K562 (cell line): ENCODE measurements around the gene MTARC2. TPM values are rescaled to one million over a fixed set of nuclear protein-coding genes. Genes with fewer than 3 reads are reported as not detected.

Experiments used
- ATAC-seq: fragments of 200-7000 bp; cut with Tn5 transposase; 3 replicates; pipeline ENCODE4 v1.9.1; 2020; ENCODE audit warnings: moderate library complexity
- Bru-seq: library from RNA; stranded (reverse); fragments of 400-500 nt; gene quantifications from one replicate; lab custom pipeline; 2021; lab: Mats Ljungman, UMichigan
- BruChase-seq, 2 experiments: library from RNA; stranded (reverse); fragments of 400-500 nt; gene quantifications; one replicate each; lab custom pipeline; 2021; lab: Mats Ljungman, UMichigan
- BruUV-seq: library from RNA; stranded (reverse); fragments of 400-500 nt; replicated peaks from 2 replicates; lab custom pipeline; 2021; lab: Mats Ljungman, UMichigan
- CTCF ChIA-PET: fragments of 300-600 bp; formaldehyde crosslinking; extraction: SDS; loops from one replicate; lab custom pipeline; 2021; ENCODE audit warnings: low intra/inter-chr PET ratio; lab: Yijun Ruan, JAX
- POLR2A ChIA-PET: fragments of 300-600, 350-650 bp; sonication (Branson Sonifier 250); formaldehyde crosslinking; extraction: SDS; loops from one replicate; lab custom pipeline; 2021; ENCODE audit warnings: antibody characterized with exemption, inconsistent platforms; lab: Yijun Ruan, JAX
- DNase-seq, 4 experiments: peaks; one replicate each; pipeline versions ENCODE4 v3.0.0 to v3.0.0-alpha.2; 2011 to 2018; ENCODE audit warnings: low spot score in 3 of 4, mixed read lengths in 3 of 4; ENCODE audit errors: extremely low read depth in 1 of 4
- FAIRE-seq: peaks from 2 replicates; lab custom pipeline; 2011; peaks lifted over from hg19 to GRCh38; lab: Jason Lieb, UNC
- H2AFZ ChIP-seq: 2 replicates; pipeline ENCODE4 v1.6.0; 2011; ENCODE audit warnings: low read depth, low read length, control low read depth, inconsistent platforms
- H3K27ac ChIP-seq: fragments of 200-600 bp; 3 replicates; pipeline ENCODE4 v1.8.0; 2011; ENCODE audit warnings: low read depth, mild to moderate bottlenecking, control low read depth, inconsistent platforms, low read length, moderate library complexity, mixed read lengths; ENCODE audit errors: extremely low read depth
- H3K27me3 ChIP-seq, 2 experiments: fragments of 300-600 bp in 1 of 2; 2 replicates in 1 of 2; 3 replicates in 1 of 2; pipeline versions ENCODE4 v1.6.0 to v1.8.0; 2011; ENCODE audit warnings: inconsistent platforms in 2 of 2, low read length in 2 of 2, mild to moderate bottlenecking in 1 of 2, mixed read lengths in 1 of 2, moderate library complexity in 1 of 2; ENCODE audit not compliant: control insufficient read depth in 2 of 2, insufficient read depth in 2 of 2
- H3K36me3 ChIP-seq: fragments of 300-600 bp; 3 replicates; pipeline ENCODE4 v1.8.0; 2011; ENCODE audit warnings: mild to moderate bottlenecking, low read length, inconsistent platforms; ENCODE audit not compliant: control insufficient read depth, insufficient read depth
- H3K4me1 ChIP-seq, 2 experiments: fragments of 200-600 bp in 1 of 2; replicated peaks in 1 of 2; 2 replicates in 1 of 2; 3 replicates in 1 of 2; pipeline versions ENCODE4 v1.5.1 to v1.8.0; 2011; ENCODE audit warnings: inconsistent platforms in 2 of 2, low read length in 2 of 2, mild to moderate bottlenecking in 1 of 2, mixed read lengths in 1 of 2, moderate library complexity in 1 of 2; ENCODE audit not compliant: control insufficient read depth in 2 of 2, insufficient read depth in 2 of 2
- H3K4me2 ChIP-seq: 2 replicates; pipeline ENCODE4 v1.6.1; 2011; ENCODE audit warnings: low read length, control low read depth, inconsistent platforms, mixed read lengths; ENCODE audit not compliant: insufficient read depth
- H3K4me3 ChIP-seq: fragments of 200-600 bp; sonication (generic), shearing (Covaris generic); 2 replicates; pipeline ENCODE4 v1.5.1; 2016; ENCODE audit warnings: control low read depth, inconsistent platforms
- H3K79me2 ChIP-seq: fragments of 200-600 bp; 3 replicates; pipeline ENCODE4 v1.8.0; 2011; ENCODE audit warnings: low read length, inconsistent platforms; ENCODE audit not compliant: control insufficient read depth, insufficient read depth
- H3K9ac ChIP-seq, 2 experiments: 2 replicates each; pipeline versions ENCODE4 v1.6.0 to v1.6.1; 2011; ENCODE audit warnings: low read depth in 2 of 2, low read length in 2 of 2, control low read depth in 1 of 2, inconsistent platforms in 1 of 2, mild to moderate bottlenecking in 1 of 2, mixed read lengths in 1 of 2; ENCODE audit not compliant: insufficient read depth in 1 of 2
- H3K9me1 ChIP-seq: one replicate; pipeline ENCODE4 v1.6.0; 2011; ENCODE audit warnings: inconsistent platforms, mild to moderate bottlenecking, low read length, moderate library complexity; ENCODE audit not compliant: control insufficient read depth, insufficient read depth
- H3K9me3 ChIP-seq: replicated peaks from 2 replicates; pipeline ENCODE4 v1.5.1; 2011; ENCODE audit warnings: low read depth, low read length, inconsistent platforms; ENCODE audit not compliant: control insufficient read depth, insufficient read depth
- H4K20me1 ChIP-seq: replicated peaks from 2 replicates; pipeline ENCODE4 v1.6.1; 2011; ENCODE audit warnings: low read length, inconsistent platforms, mixed read lengths; ENCODE audit not compliant: control insufficient read depth, insufficient read depth
- PML ChIP-seq: IDR thresholded peaks from 2 replicates; pipeline ENCODE4 v1.6.1; 2012; ENCODE audit warnings: low read length, inconsistent platforms
- SRSF1 ChIP-seq: fragments of 200-400 bp; formaldehyde crosslinking; IDR thresholded peaks from 2 replicates; pipeline ENCODE4 v1.6.1; 2017; ENCODE audit warnings: mild to moderate bottlenecking, low read depth, low read length, moderate library complexity
- TEAD2 ChIP-seq: fragments of 450-650 bp; IDR thresholded peaks from 2 replicates; pipeline ENCODE4 v1.6.1; 2016; ENCODE audit warnings: missing genetic modification characterization, control low read depth, missing compliant biosample characterization
- WGBS: fragments of 100-300 bp; shearing (Covaris generic); methylation state at CpG from one replicate; pipeline ENCODE4 v1.1.6; 2016; ENCODE audit warnings: low coverage, mixed read lengths; ENCODE audit not compliant: insufficient coverage; ENCODE audit errors: missing lambda C conversion rate; 5-methylcytosine and 5-hydroxymethylcytosine counted together
- in situ Hi-C: fragments of 300-500 bp; cut with MboI; formaldehyde crosslinking; loops from 4 replicates; pipeline ENCODE4 v1.15.0; 2018; ENCODE audit warnings: inconsistent platforms, mixed read lengths
- intact Hi-C: fragments of 100-400 bp; cut with micrococcal nuclease; formaldehyde crosslinking; loops from 2 replicates; pipeline ENCODE4 v1.14.2; 2022
- long read RNA-seq, 3 experiments: library from polyadenylated mRNA in 2 of 3; library from RNA in 1 of 3; unstranded in 2 of 3; stranded (forward) in 1 of 3; transcript quantifications; one replicate each; pipeline ENCODE4 v2.0.0, GENCODE V29; 2019 to 2022
- polyA minus RNA-seq, 3 experiments: library from RNA; depleted of rRNA, polyadenylated mRNA; stranded (reverse); fragments of >200 nt; gene quantifications; 2 replicates each; pipeline ENCODE4 v1.2.3, GENCODE V29; 2011
- polyA plus RNA-seq, 8 experiments: library from polyadenylated mRNA; depleted of rRNA in 4 of 8; stranded (reverse) in 5 of 8; unstranded in 3 of 8; fragments of >200 nt; fragmentation: Nextera tagmentation in 2 of 8; fragmentation: Illumina TruSeq in 1 of 8; extraction: Ambion mirVana in 2 of 8; extraction: Trizol in 1 of 8; gene quantifications; 2 replicates each; pipeline versions ENCODE4 v1.2.1 to v1.2.3, GENCODE V29; 2011 to 2014; ENCODE audit warnings: inconsistent platforms in 1 of 8, missing spikeins in 1 of 8
- total RNA-seq, 7 experiments: library from RNA; depleted of rRNA in 6 of 7; stranded (reverse); fragments of >200 nt in 6 of 7; fragmentation: Illumina TruSeq in 2 of 7; extraction: Trizol in 2 of 7; gene quantifications; 2 replicates each; pipeline versions ENCODE4 v1.2.1 to v1.2.3, GENCODE V29; 2011 to 2021; ENCODE audit warnings: low replicate concordance in 1 of 7

The MTARC2 gene
- not detected in 2 replicates for total RNA-seq (2011; cell fraction: chromatin; rRNA removed; ENCODE audit: low replicate concordance)
- not detected in 2 replicates for total RNA-seq (2011; cell fraction: nucleolus; rRNA removed)
- not detected in 2 replicates for total RNA-seq (2011; cell fraction: nucleoplasm; rRNA removed)
- total RNA-seq (2014; rRNA removed) = not detected in 2 replicates
- total RNA-seq (2014; rRNA removed; fragmentation: Illumina TruSeq; extraction: Trizol) = not detected in 2 replicates
- not detected in 2 replicates for total RNA-seq (2015; rRNA removed; fragmentation: Illumina TruSeq; extraction: Trizol)
- total RNA-seq (2021) = 0.11 and 0.35 TPM in 2 replicates
- polyA plus RNA-seq (2011; rRNA removed) = not detected in 2 replicates
- polyA plus RNA-seq (2011; cell fraction: cytosol; rRNA removed) = not detected in 2 replicates
- polyA plus RNA-seq (2011; cell fraction: nucleus; rRNA removed) = not detected in 2 replicates
- polyA plus RNA-seq (2012) = 0.11 TPM in 1 of 2 replicates, not detected in the other
- not detected in 2 replicates for polyA plus RNA-seq (2014; fragmentation: Illumina TruSeq; extraction: Trizol)
- under 1 TPM in 1 of 2 experiments, not detected in 1; 0.03 TPM for polyA plus RNA-seq (2014; fragmentation: Nextera tagmentation; extraction: Ambion mirVana)
- not detected in 2 replicates for polyA plus RNA-seq (2014; rRNA removed)
- polyA minus RNA-seq (2011; rRNA and poly(A)+ RNA removed) = not detected in 2 replicates
- not detected in 2 replicates for polyA minus RNA-seq (2011; cell fraction: cytosol; rRNA and poly(A)+ RNA removed)
- polyA minus RNA-seq (2011; cell fraction: nucleus; rRNA and poly(A)+ RNA removed) = not detected in 2 replicates
- Bru-seq, nascent RNA = percentile 18 among the genes with signal in this experiment
- percentile 19 among the genes with signal in this experiment for BruChase-seq, experiment 1, labeled RNA remaining after a 2-hour chase
- percentile 22 among the genes with signal in this experiment for BruChase-seq, experiment 2, labeled RNA remaining after a 6-hour chase
- long read RNA-seq, experiment 1, partial matches to known transcripts = 0 of 1 reads
- long read RNA-seq, experiment 1, other reads (novel, unspliced or antisense) = 1 of 1 reads
- long read RNA-seq, experiment 2 = 0 reads
- long read RNA-seq, experiment 3 = 0 reads

DNA sequence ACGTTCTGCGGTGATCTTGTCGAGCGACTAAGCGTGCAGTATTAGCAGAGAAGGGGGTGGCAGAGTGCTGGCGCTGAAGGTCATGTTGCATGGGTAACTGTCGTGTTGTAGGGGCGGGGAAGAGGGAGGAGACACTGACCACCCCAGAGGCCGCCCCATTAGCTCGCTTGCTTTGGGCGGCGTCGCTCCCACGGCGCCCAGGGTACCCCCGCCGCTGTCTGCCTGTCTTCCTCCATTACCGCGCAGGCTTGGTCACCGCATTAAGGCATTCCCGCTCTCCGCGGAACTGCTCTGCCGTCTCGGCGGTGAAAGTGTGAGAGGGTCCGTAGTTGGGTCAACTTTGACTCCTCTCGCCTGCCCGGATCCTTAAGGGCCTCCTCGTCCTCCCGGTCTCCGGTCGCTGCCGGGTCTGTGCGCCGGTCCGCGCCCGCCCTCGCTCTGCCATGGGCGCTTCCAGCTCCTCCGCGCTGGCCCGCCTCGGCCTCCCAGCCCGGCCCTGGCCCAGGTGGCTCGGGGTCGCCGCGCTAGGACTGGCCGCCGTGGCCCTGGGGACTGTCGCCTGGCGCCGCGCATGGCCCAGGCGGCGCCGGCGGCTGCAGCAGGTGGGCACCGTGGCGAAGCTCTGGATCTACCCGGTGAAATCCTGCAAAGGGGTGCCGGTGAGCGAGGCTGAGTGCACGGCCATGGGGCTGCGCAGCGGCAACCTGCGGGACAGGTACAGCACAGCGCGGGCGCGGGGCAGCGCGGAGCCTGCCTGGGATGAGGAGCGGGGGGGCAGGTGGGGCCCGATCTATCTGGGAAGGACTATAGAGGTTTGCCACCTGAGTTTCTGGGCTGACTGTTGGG lies at the start of gene MTARC2:
Gene MTARC2 (plus strand): TSS at position 234 of the 846 bp plus-strand sequence. CDS start 210 bp downstream, at position 444.
- TF ChIP-seq PML (no peak), TEAD2 (no peak), SRSF1 (no peak)
- no peak within 1 kb of the TSS for H3K27ac ChIP-seq
- no peaks in the 10 kb centered on the region for H4K20me1 ChIP-seq
- no peaks in the 10 kb centered on the region for H3K9me3 ChIP-seq
- no peak within 1 kb of the TSS for H3K9ac ChIP-seq
- DNase-seq (no peak), ATAC-seq (peak; percentile 63), FAIRE-seq (no peak)
- no peak within 1 kb of the TSS for H3K4me2 ChIP-seq
- intact Hi-C loops (no loop called here), in situ Hi-C loops (no loop called here)
- H3K4me1 ChIP-seq = peaks cover 0 to 8% of the 10 kb centered on the region in 2 experiments; a peak in 2 of 5 replicates
- ChIA-PET POLR2A (no interaction called here), CTCF (no interaction called here)
- H3K79me2 ChIP-seq = no peaks in the 10 kb centered on the region
- H3K9me1 ChIP-seq = no peaks in the 10 kb centered on the region
- no peaks in the 10 kb centered on the region for H3K36me3 ChIP-seq
- WGBS = 10% methylated on average over 46 of the region's 77 CpGs
- H3K4me3 ChIP-seq = no peak within 1 kb of the TSS
- H2AFZ ChIP-seq = no peak within 1 kb of the TSS
- BruUV-seq = no TSS peak
- peaks cover 17 to 46% of the 10 kb centered on the region in 2 experiments for H3K27me3 ChIP-seq
